ENCODE results near the gene COLQ.

DNA sequence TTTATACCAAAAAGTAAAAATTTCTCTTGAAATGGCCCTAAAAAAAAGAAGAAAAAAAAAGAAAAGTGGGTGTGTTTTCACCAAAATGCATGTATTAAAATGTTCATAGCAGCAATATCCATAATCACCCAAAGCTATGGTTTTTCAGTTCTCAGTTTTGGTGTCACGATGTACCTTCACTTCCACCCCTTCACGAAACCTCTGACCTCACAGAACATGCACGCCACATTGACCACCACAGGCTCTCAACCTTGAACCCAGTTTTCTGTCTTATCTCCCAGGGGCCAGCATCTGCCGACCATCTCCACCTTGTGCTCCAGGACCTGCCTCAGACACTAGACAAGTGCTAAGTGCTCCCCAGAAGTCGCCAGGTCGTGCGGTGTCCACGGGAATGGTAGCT is 30.4 kb downstream of the COLQ start:
- TF ChIP-seq, protein P1, sequence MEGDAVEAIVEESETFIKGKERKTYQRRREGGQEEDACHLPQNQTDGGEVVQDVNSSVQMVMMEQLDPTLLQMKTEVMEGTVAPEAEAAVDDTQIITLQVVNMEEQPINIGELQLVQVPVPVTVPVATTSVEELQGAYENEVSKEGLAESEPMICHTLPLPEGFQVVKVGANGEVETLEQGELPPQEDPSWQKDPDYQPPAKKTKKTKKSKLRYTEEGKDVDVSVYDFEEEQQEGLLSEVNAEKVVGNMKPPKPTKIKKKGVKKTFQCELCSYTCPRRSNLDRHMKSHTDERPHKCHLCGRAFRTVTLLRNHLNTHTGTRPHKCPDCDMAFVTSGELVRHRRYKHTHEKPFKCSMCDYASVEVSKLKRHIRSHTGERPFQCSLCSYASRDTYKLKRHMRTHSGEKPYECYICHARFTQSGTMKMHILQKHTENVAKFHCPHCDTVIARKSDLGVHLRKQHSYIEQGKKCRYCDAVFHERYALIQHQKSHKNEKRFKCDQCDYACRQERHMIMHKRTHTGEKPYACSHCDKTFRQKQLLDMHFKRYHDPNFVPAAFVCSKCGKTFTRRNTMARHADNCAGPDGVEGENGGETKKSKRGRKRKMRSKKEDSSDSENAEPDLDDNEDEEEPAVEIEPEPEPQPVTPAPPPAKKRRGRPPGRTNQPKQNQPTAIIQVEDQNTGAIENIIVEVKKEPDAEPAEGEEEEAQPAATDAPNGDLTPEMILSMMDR (IDR thresholded peaks at IDR 0.05): no peak
- TF ChIP-seq SIN3A (IDR thresholded peaks at IDR 0.05; ENCODE audit: borderline replicate concordance, insufficient read depth, low read depth, low read length) (no peak), TCF7L2 (IDR thresholded peaks at IDR 0.05; ENCODE audit: low read depth, low read length) (no peak)
- TF ChIP-seq, protein P2, sequence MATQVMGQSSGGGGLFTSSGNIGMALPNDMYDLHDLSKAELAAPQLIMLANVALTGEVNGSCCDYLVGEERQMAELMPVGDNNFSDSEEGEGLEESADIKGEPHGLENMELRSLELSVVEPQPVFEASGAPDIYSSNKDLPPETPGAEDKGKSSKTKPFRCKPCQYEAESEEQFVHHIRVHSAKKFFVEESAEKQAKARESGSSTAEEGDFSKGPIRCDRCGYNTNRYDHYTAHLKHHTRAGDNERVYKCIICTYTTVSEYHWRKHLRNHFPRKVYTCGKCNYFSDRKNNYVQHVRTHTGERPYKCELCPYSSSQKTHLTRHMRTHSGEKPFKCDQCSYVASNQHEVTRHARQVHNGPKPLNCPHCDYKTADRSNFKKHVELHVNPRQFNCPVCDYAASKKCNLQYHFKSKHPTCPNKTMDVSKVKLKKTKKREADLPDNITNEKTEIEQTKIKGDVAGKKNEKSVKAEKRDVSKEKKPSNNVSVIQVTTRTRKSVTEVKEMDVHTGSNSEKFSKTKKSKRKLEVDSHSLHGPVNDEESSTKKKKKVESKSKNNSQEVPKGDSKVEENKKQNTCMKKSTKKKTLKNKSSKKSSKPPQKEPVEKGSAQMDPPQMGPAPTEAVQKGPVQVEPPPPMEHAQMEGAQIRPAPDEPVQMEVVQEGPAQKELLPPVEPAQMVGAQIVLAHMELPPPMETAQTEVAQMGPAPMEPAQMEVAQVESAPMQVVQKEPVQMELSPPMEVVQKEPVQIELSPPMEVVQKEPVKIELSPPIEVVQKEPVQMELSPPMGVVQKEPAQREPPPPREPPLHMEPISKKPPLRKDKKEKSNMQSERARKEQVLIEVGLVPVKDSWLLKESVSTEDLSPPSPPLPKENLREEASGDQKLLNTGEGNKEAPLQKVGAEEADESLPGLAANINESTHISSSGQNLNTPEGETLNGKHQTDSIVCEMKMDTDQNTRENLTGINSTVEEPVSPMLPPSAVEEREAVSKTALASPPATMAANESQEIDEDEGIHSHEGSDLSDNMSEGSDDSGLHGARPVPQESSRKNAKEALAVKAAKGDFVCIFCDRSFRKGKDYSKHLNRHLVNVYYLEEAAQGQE (IDR thresholded peaks at IDR 0.05; ENCODE audit: insufficient read depth in 1 of 2, low read depth in 2 of 2, low read length in 1 of 2): no peak
